ENCODE measurements around the gene SLC35B1.

DNA sequence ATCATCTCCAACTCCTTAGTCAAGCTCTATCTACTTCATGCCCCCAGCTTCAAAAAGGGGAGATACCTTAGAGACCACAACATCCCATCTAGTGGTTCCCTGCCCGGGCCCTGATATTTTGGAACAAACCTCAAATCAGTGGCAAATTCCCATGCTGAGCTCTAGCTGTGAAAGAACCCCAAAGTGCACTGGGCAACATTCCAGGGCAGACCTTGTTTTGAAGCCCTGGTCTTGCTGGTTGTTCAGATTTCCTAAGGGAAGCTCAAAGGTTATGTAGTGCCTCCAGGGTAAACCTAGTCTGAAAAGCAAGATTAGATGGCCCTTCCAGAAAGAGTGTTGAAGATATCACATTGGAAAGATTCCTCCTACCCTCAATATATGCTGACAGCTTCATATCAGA is 39.9 kb upstream of the SLC35B1 start:
- TF ChIP-seq, protein P1, sequence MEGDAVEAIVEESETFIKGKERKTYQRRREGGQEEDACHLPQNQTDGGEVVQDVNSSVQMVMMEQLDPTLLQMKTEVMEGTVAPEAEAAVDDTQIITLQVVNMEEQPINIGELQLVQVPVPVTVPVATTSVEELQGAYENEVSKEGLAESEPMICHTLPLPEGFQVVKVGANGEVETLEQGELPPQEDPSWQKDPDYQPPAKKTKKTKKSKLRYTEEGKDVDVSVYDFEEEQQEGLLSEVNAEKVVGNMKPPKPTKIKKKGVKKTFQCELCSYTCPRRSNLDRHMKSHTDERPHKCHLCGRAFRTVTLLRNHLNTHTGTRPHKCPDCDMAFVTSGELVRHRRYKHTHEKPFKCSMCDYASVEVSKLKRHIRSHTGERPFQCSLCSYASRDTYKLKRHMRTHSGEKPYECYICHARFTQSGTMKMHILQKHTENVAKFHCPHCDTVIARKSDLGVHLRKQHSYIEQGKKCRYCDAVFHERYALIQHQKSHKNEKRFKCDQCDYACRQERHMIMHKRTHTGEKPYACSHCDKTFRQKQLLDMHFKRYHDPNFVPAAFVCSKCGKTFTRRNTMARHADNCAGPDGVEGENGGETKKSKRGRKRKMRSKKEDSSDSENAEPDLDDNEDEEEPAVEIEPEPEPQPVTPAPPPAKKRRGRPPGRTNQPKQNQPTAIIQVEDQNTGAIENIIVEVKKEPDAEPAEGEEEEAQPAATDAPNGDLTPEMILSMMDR (IDR thresholded peaks at IDR 0.05; ENCODE audit: insufficient read depth, low read length): no peak
- TF ChIP-seq POLR2AphosphoS5 (IDR thresholded peaks at IDR 0.05; ENCODE audit: low read depth): no peak
- no peak for TF ChIP-seq REST (IDR thresholded peaks at IDR 0.05; ENCODE audit: insufficient replicate concordance, low read depth)

All from HL-60 (cell line).